Mammary microvascular endothelial cell (primary cell): ENCODE measurements around the gene LONP2. TPM values are rescaled to one million over a fixed set of nuclear protein-coding genes. Genes with fewer than 3 reads are reported as not detected.

ENCODE experiments used
- total RNA-seq: library from RNA; depleted of rRNA; stranded (reverse); fragments of >200 nt; gene quantifications from 2 replicates; pipeline ENCODE4 v1.2.3, GENCODE V29; 2015

Gene LONP2
- total RNA-seq: 24.3 and 25.9 TPM in 2 replicates

GRCh38 chr16:48244080-48244862 lies at the start of gene LONP2:
LONP2 (plus strand) TSS chr16:48244300; CDS start chr16:48244389, 89 bp downstream.

GRCh38 chr16:48247311-48247710 lies 3.2 kb downstream of the LONP2 start, which contains the start of gene ABCC11:
ABCC11 (minus strand) TSS chr16:48247539; CDS start chr16:48231921, 15,618 bp downstream.

GRCh38 chr16:48385253-48386150 lies 141.4 kb downstream of the LONP2 start, which contains the start of gene SIAH1:
SIAH1 (minus strand) TSS chr16:48385413; CDS start chr16:48362428, 22,985 bp downstream.

Other genes starting within 250 kb of the LONP2 start
- not detected in 2 replicates for gene ABCC12, start 88.3 kb upstream of the LONP2 start, total RNA-seq
- 0.05 and 0.20 TPM in 2 replicates for gene ABCC11, start 3.2 kb downstream of the LONP2 start, total RNA-seq
- gene SIAH1, start 141.1 kb downstream of the LONP2 start, total RNA-seq: 13.7 and 15.8 TPM in 2 replicates